LNCAP (cell line): ENCODE measurements around the gene SORCS2.

Source experiments
- TF ChIP-seq, protein P1 (sequence below): fragments of 450-650 bp; IDR thresholded peaks from 2 replicates; pipeline ENCODE4 v1.5.1; 2017; ENCODE audit warnings: mild to moderate bottlenecking

The SORCS2 gene

DNA sequence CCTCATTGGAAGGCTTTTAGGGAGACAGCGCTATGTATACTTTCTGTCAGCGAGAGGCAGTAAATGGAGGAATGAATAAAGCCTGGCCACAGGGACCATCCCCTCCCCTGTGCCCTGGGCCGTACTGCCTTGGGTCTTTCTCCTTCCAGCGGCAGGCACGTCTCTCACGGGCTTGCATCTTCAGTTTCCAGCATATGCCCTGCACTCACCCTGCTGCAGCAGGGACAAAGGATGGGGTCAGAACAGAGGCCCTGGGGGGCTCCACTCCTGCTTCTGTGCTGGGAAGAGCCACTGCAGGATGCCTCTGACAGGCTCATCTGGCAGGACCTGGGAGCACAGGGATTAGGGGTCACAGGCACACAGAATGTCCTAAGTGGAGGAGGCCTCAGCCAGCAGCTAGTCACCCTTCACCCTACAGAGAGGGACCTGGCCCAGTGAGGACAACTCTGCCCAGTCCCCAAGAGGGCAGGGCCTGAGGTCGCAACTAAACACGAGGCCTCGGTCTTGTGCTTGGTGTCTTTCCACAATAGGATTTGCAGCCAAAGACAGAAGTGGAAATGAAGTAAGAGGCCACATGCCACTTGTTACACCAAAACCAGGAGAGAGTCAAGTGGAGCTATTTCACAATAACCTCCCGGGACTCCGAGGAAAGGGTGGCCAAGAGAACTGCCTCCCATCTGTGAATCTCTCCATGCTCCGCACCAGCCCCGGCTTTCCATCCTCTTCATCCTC lies 596.5 kb downstream of the SORCS2 start:
- TF ChIP-seq, protein P1, sequence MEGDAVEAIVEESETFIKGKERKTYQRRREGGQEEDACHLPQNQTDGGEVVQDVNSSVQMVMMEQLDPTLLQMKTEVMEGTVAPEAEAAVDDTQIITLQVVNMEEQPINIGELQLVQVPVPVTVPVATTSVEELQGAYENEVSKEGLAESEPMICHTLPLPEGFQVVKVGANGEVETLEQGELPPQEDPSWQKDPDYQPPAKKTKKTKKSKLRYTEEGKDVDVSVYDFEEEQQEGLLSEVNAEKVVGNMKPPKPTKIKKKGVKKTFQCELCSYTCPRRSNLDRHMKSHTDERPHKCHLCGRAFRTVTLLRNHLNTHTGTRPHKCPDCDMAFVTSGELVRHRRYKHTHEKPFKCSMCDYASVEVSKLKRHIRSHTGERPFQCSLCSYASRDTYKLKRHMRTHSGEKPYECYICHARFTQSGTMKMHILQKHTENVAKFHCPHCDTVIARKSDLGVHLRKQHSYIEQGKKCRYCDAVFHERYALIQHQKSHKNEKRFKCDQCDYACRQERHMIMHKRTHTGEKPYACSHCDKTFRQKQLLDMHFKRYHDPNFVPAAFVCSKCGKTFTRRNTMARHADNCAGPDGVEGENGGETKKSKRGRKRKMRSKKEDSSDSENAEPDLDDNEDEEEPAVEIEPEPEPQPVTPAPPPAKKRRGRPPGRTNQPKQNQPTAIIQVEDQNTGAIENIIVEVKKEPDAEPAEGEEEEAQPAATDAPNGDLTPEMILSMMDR: no peak

DNA sequence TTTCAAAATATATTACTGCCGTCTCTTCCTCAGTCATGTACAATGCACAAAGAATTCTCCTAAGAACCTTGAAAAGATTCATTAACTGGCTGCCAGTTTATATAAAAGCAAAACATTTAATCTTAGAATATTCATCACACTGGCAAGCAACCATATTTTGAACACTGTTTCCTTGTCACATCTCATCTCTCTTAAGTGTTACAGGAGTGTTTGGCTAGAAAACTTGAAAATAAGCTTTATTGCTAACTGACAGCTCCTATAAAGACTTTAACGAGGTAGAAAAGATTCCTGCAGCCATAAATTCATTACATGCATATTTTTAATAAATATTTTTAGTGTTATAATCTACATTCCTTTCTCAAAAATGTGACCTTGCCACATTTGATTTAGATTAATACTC lies 597.7 kb downstream of the SORCS2 start:
- TF ChIP-seq, protein P1: no peak

DNA sequence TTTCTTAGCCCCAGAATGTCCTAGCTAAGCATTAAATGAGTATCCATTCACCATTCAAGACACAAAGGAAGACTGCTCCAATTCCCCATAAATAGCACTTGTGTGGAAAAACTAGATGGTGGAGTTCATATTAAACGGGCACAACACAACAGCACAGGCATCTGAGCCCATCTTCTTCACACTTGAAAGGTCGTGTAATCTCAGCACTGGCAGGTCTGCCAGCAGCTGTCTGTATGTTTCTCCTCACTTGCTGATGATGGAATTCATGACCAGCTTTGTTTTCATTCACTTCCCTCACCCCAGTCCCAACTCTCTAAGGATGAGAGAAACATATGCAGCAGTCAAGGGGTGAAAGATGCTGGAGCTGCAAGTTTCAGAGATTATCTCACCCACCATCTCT lies 598.7 kb downstream of the SORCS2 start:
- TF ChIP-seq, protein P1: no peak
